IPS-18a (cell line): ENCODE measurements around the gene OR1N1.

Source experiments
- H3K27ac ChIP-seq: one replicate; pipeline ENCODE4 v1.5.1; 2013; ENCODE audit warnings: low read length
- H3K27me3 ChIP-seq: one replicate; pipeline ENCODE4 v1.6.1; 2013; ENCODE audit warnings: mild to moderate bottlenecking, low read length; ENCODE audit not compliant: control insufficient read depth, insufficient read depth
- H3K36me3 ChIP-seq: one replicate; pipeline ENCODE4 v1.6.1; 2013; ENCODE audit warnings: low read depth, low read length; ENCODE audit not compliant: control insufficient read depth
- H3K4me1 ChIP-seq: one replicate; pipeline ENCODE4 v1.6.1; 2013; ENCODE audit warnings: low read depth, low read length; ENCODE audit not compliant: control insufficient read depth
- H3K4me3 ChIP-seq: one replicate; pipeline ENCODE4 v1.5.1; 2013; ENCODE audit warnings: low read length
- H3K9ac ChIP-seq: one replicate; pipeline ENCODE4 v1.6.1; 2013; ENCODE audit warnings: mild to moderate bottlenecking, low read length, moderate library complexity
- H3K9me3 ChIP-seq: one replicate; pipeline ENCODE4 v1.6.1; 2013; ENCODE audit warnings: low read depth, low read length; ENCODE audit not compliant: control insufficient read depth

Gene OR1N1

GRCh38 chr9:122526602-122527001 lies 491 bp downstream of the OR1N1 start:
- peaks cover 62% of the 10 kb centered on the region for H3K9me3 ChIP-seq

GRCh38 chr9:122519376-122519775 lies 7.7 kb downstream of the OR1N1 start:
- Histone ChIP-seq H3K9me3 (peaks cover 69% of the 10 kb centered on the region), H3K9ac (no peak overlapping the region), H3K36me3 (no peaks in the 10 kb centered on the region), H3K27ac (no peak overlapping the region), H3K4me3 (no peak overlapping the region), H3K4me1 (no peaks in the 10 kb centered on the region), H3K27me3 (no peaks in the 10 kb centered on the region)

More at GRCh38 chr9:122526602-122527001, 491 bp downstream of the OR1N1 start:
- no peak overlapping the region for H3K4me3 ChIP-seq
- no peak overlapping the region for H3K9ac ChIP-seq
- H3K27ac ChIP-seq: no peak overlapping the region
- H3K36me3 ChIP-seq: no peaks in the 10 kb centered on the region
- H3K27me3 ChIP-seq: no peaks in the 10 kb centered on the region
- no peaks in the 10 kb centered on the region for H3K4me1 ChIP-seq

GRCh38 chr9:122518841-122519240 lies 8.3 kb downstream of the OR1N1 start, which contains the start of gene OR1J4:
Gene OR1J4, plus strand, starts transcription at chr9:122519141. Its CDS starts 0 bp downstream, at chr9:122519141.
- H3K27me3 ChIP-seq: no peaks in the 10 kb centered on the region
- H3K36me3 ChIP-seq: no peaks in the 10 kb centered on the region
- no peak within 1 kb of the TSS for H3K27ac ChIP-seq

GRCh38 chr9:122518226-122518625 lies 8.9 kb downstream of the OR1N1 start:
- peaks cover 64% of the 10 kb centered on the region for H3K9me3 ChIP-seq
- H3K36me3 ChIP-seq: no peaks in the 10 kb centered on the region
- no peaks in the 10 kb centered on the region for H3K4me1 ChIP-seq
- no peak overlapping the region for H3K9ac ChIP-seq
- H3K27ac ChIP-seq: no peak overlapping the region
- H3K4me3 ChIP-seq: no peak overlapping the region
- no peaks in the 10 kb centered on the region for H3K27me3 ChIP-seq

More at GRCh38 chr9:122518841-122519240, 8.3 kb downstream of the OR1N1 start, which contains the start of gene OR1J4:
- H3K4me3 ChIP-seq: no peak within 1 kb of the TSS
- H3K9me3 ChIP-seq: peaks cover 70% of the 10 kb centered on the region
- no peaks in the 10 kb centered on the region for H3K4me1 ChIP-seq
- no peak within 1 kb of the TSS for H3K9ac ChIP-seq

GRCh38 chr9:122510502-122510901 lies 16.6 kb downstream of the OR1N1 start, which contains the start of gene OR1J2:
Gene OR1J2, plus strand, starts transcription at chr9:122510802. Its CDS starts 0 bp downstream, at chr9:122510802.
- H3K9me3 ChIP-seq: peaks cover 49% of the 10 kb centered on the region

GRCh38 chr9:122506964-122507363 lies 20.1 kb downstream of the OR1N1 start:
- Histone ChIP-seq H3K9me3 (peaks cover 49% of the 10 kb centered on the region), H3K4me1 (no peaks in the 10 kb centered on the region), H3K27me3 (no peaks in the 10 kb centered on the region), H3K9ac (no peak overlapping the region), H3K36me3 (no peaks in the 10 kb centered on the region), H3K27ac (no peak overlapping the region), H3K4me3 (no peak overlapping the region)

More at GRCh38 chr9:122510502-122510901, 16.6 kb downstream of the OR1N1 start, which contains the start of gene OR1J2:
- Histone ChIP-seq H3K4me3 (no peak within 1 kb of the TSS), H3K9ac (no peak within 1 kb of the TSS), H3K27me3 (no peaks in the 10 kb centered on the region), H3K27ac (no peak within 1 kb of the TSS), H3K36me3 (no peaks in the 10 kb centered on the region), H3K4me1 (no peaks in the 10 kb centered on the region)

GRCh38 chr9:122498883-122499288 lies 28.2 kb downstream of the OR1N1 start:
- Histone ChIP-seq H3K4me3 (no peak overlapping the region), H3K9me3 (peaks cover 67% of the 10 kb centered on the region), H3K27me3 (no peaks in the 10 kb centered on the region), H3K9ac (no peak overlapping the region), H3K27ac (no peak overlapping the region), H3K4me1 (no peaks in the 10 kb centered on the region), H3K36me3 (no peaks in the 10 kb centered on the region)

GRCh38 chr9:122479062-122479461 lies 48.0 kb downstream of the OR1N1 start:
- no peaks in the 10 kb centered on the region for H3K36me3 ChIP-seq
- H3K27me3 ChIP-seq: no peaks in the 10 kb centered on the region
- H3K4me3 ChIP-seq: no peak overlapping the region
- H3K9ac ChIP-seq: no peak overlapping the region
- peaks cover 79% of the 10 kb centered on the region for H3K9me3 ChIP-seq
- H3K27ac ChIP-seq: no peak overlapping the region
- no peaks in the 10 kb centered on the region for H3K4me1 ChIP-seq

- Histone ChIP-seq H3K27ac (no peak within 1 kb of the TSS), H3K9me3 (peaks cover 84% of the 10 kb centered on the region), H3K4me1 (no peaks in the 10 kb centered on the region), H3K4me3 (no peak within 1 kb of the TSS), H3K9ac (no peak within 1 kb of the TSS), H3K36me3 (no peaks in the 10 kb centered on the region), H3K27me3 (no peaks in the 10 kb centered on the region)
These were observed 49.3 kb downstream of the OR1N1 start, which contains the start of gene OR1J1 for GRCh38 chr9:122477826-122478225. Gene OR1J1, minus strand, starts transcription at chr9:122477926. Its CDS starts 0 bp downstream, at chr9:122477926.

- H3K9ac ChIP-seq: no peak overlapping the region
- no peak overlapping the region for H3K4me3 ChIP-seq
- H3K9me3 ChIP-seq: peaks cover 82% of the 10 kb centered on the region
- H3K4me1 ChIP-seq: no peaks in the 10 kb centered on the region
- H3K36me3 ChIP-seq: no peaks in the 10 kb centered on the region
- H3K27ac ChIP-seq: no peak overlapping the region
- H3K27me3 ChIP-seq: no peaks in the 10 kb centered on the region
These were observed 49.7 kb downstream of the OR1N1 start for GRCh38 chr9:122477346-122477745.
